Loucy (cell line): ENCODE measurements around the gene ZFHX2.
"Not testable (repeated sequence)": the region's sequence is repeated elsewhere in the genome, so short reads cannot be mapped to it uniquely, and the experiment has no call there.

ENCODE experiments used
- H2AFZ ChIP-seq: fragments of 200-600 bp; sonication (generic); 2 replicates; pipeline ENCODE4 v1.6.0; 2016; ENCODE audit warnings: antibody characterized with exemption, mild to moderate bottlenecking, low read length, moderate library complexity
- H3F3A ChIP-seq: fragments of 200-600 bp; 2 replicates; pipeline ENCODE4 v1.6.0; 2016; ENCODE audit warnings: antibody characterized with exemption, low read depth, mild to moderate bottlenecking
- H3K27me3 ChIP-seq: fragments of 200-600 bp; sonication (generic); 2 replicates; pipeline ENCODE4 v1.6.1; 2014; ENCODE audit warnings: low read length, mild to moderate bottlenecking; ENCODE audit not compliant: insufficient read depth, poor library complexity, severe bottlenecking
- H3K36me3 ChIP-seq: fragments of 200-600 bp; sonication (generic); 2 replicates; pipeline ENCODE4 v1.6.1; 2016; ENCODE audit warnings: low read length; ENCODE audit not compliant: insufficient read depth
- H3K4me1 ChIP-seq: fragments of 200-600 bp; sonication (generic); 2 replicates; pipeline ENCODE4 v1.5.1; 2014; ENCODE audit warnings: low read length, mild to moderate bottlenecking; ENCODE audit not compliant: insufficient read depth, poor library complexity, severe bottlenecking
- H3K4me2 ChIP-seq: fragments of 200-600 bp; sonication (generic); 2 replicates; pipeline ENCODE4 v1.6.0; 2014; ENCODE audit warnings: antibody characterized with exemption, low read length, low read depth, mild to moderate bottlenecking; ENCODE audit not compliant: poor library complexity, severe bottlenecking
- H3K4me3 ChIP-seq: fragments of 200-600 bp; sonication (generic); 2 replicates; pipeline ENCODE4 v1.5.1; 2014; ENCODE audit warnings: low read length, mild to moderate bottlenecking, mixed read lengths; ENCODE audit not compliant: poor library complexity, severe bottlenecking
- H3K79me2 ChIP-seq: fragments of 200-600 bp; sonication (generic); 2 replicates; pipeline ENCODE4 v1.6.1; 2014; ENCODE audit warnings: low read length; ENCODE audit not compliant: insufficient read depth
- H3K9ac ChIP-seq: fragments of 200-600 bp; sonication (generic); 2 replicates; pipeline ENCODE4 v1.6.0; 2014; ENCODE audit warnings: mild to moderate bottlenecking, low read depth, low read length, moderate library complexity; ENCODE audit not compliant: poor library complexity, severe bottlenecking
- H3K9me2 ChIP-seq: fragments of 200-600 bp; sonication (generic); replicated peaks from 2 replicates; pipeline ENCODE4 v1.6.1; 2016; ENCODE audit warnings: low read depth, low read length, mixed read lengths
- H3K9me3 ChIP-seq: fragments of 200-600 bp; sonication (generic); 2 replicates; pipeline ENCODE4 v1.6.1; 2014; ENCODE audit warnings: mild to moderate bottlenecking, antibody characterized with exemption, low read length, low read depth; ENCODE audit not compliant: insufficient read depth
- H4K20me1 ChIP-seq: fragments of 200-600 bp; sonication (generic); 2 replicates; pipeline ENCODE4 v1.6.0; 2014; ENCODE audit warnings: antibody characterized with exemption, low read length, mild to moderate bottlenecking; ENCODE audit not compliant: insufficient read depth, poor library complexity, severe bottlenecking
- CTCF ChIP-seq: fragments of 200-600 bp; sonication (generic); conservative IDR thresholded peaks from 2 replicates; pipeline ENCODE4 v1.5.1; 2014; ENCODE audit warnings: mild to moderate bottlenecking, antibody characterized with exemption, low read length
- EZH2phosphoT487 ChIP-seq: fragments of 200-600 bp; IDR thresholded peaks from 2 replicates; pipeline ENCODE4 v1.6.1; 2018; ENCODE audit warnings: antibody characterized with exemption, mild to moderate bottlenecking, moderate library complexity, borderline replicate concordance

ZFHX2 gene

GRCh38 chr14:23538785-23539184 lies 12.8 kb downstream of the ZFHX2 start:
- H3K27me3 ChIP-seq, result no peaks in the 10 kb centered on the region
- no peaks in the 10 kb centered on the region for H3K36me3 ChIP-seq
- no peaks in the 10 kb centered on the region for H3K4me1 ChIP-seq
- no peaks in the 10 kb centered on the region for H4K20me1 ChIP-seq
- no peaks in the 10 kb centered on the region for H3F3A ChIP-seq
- no peak overlapping the region for H3K4me3 ChIP-seq
- H3K9me3 ChIP-seq, result no peaks in the 10 kb centered on the region
- no peaks in the 10 kb centered on the region for H3K9me2 ChIP-seq
- H3K4me2 ChIP-seq, result no peak overlapping the region
- no peak overlapping the region for H3K9ac ChIP-seq
- H2AFZ ChIP-seq, result no peak overlapping the region
- no peaks in the 10 kb centered on the region for H3K79me2 ChIP-seq
- TF ChIP-seq EZH2phosphoT487 (no peak), CTCF (no peak)

GRCh38 chr14:23538050-23538718 lies 13.4 kb downstream of the ZFHX2 start:
- no peaks in the 10 kb centered on the region for H4K20me1 ChIP-seq
- H2AFZ ChIP-seq, result no peak overlapping the region
- H3K4me2 ChIP-seq, result no peak overlapping the region
- no peaks in the 10 kb centered on the region for H3K27me3 ChIP-seq
- TF ChIP-seq EZH2phosphoT487 (no peak), CTCF (no peak)
- H3K9me3 ChIP-seq, result no peaks in the 10 kb centered on the region
- no peaks in the 10 kb centered on the region for H3F3A ChIP-seq
- no peak overlapping the region for H3K4me3 ChIP-seq
- H3K79me2 ChIP-seq, result no peaks in the 10 kb centered on the region
- H3K9me2 ChIP-seq, result no peaks in the 10 kb centered on the region
- H3K9ac ChIP-seq, result no peak overlapping the region
- no peaks in the 10 kb centered on the region for H3K36me3 ChIP-seq
- no peaks in the 10 kb centered on the region for H3K4me1 ChIP-seq

- Histone ChIP-seq H2AFZ (no peak overlapping the region), H4K20me1 (no peaks in the 10 kb centered on the region), H3K4me1 (no peaks in the 10 kb centered on the region), H3K79me2 (no peaks in the 10 kb centered on the region), H3K9me3 (no peaks in the 10 kb centered on the region), H3K4me3 (no peak overlapping the region), H3K36me3 (no peaks in the 10 kb centered on the region), H3K9me2 (no peaks in the 10 kb centered on the region), H3F3A (no peaks in the 10 kb centered on the region), H3K4me2 (no peak overlapping the region), H3K27me3 (no peaks in the 10 kb centered on the region), H3K9ac (no peak overlapping the region)
- no peak for TF ChIP-seq EZH2phosphoT487
Measured at GRCh38 chr14:23537351-23538049, 14.1 kb downstream of the ZFHX2 start.

GRCh38 chr14:23536906-23537305 lies 14.7 kb downstream of the ZFHX2 start:
- H3K4me3 ChIP-seq, H3K4me1 ChIP-seq, H3K9ac ChIP-seq, H3F3A ChIP-seq, H4K20me1 ChIP-seq, H3K4me2 ChIP-seq, H3K9me2 ChIP-seq, H3K9me3 ChIP-seq, H3K27me3 ChIP-seq, H3K79me2 ChIP-seq, H2AFZ ChIP-seq, H3K36me3 ChIP-seq: not testable (repeated sequence)
